DOHH2 (cell line): ENCODE data around the gene KIRREL3.

ENCODE experiments used
- EZH2phosphoT487 ChIP-seq: fragments of 200-600 bp; sonication (generic); IDR thresholded peaks from 2 replicates; pipeline ENCODE4 v1.6.1; 2017; ENCODE audit warnings: borderline replicate concordance, mild to moderate bottlenecking, antibody characterized with exemption, low read length, moderate library complexity, mixed read lengths
- TF ChIP-seq, protein P1 (sequence below): fragments of 200-600 bp; sonication (generic); IDR thresholded peaks from one replicate; pipeline ENCODE4 v1.5.1; 2014; ENCODE audit warnings: antibody characterized with exemption, mild to moderate bottlenecking, low read depth, low read length; ENCODE audit not compliant: poor library complexity, severe bottlenecking

DNA sequence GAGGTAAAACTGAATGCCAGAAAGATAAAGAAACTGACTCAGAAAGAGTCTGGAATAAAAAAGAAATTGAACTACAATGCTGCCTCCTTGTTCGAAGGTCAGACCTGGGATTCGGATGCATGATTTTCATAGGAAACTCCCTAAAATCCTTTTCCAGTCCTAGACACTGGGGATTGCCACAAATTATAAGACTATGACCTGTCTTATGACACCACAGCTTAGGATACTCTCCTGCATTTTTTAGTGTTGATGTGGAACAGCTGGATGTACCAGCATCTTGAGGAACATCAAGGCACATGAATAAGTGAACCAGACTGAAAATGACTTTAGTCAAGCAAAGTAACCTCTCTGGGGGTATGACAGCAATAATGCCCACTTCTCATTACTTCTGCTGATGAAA is 9.0 kb downstream of the KIRREL3 start:
- TF ChIP-seq, protein P1, sequence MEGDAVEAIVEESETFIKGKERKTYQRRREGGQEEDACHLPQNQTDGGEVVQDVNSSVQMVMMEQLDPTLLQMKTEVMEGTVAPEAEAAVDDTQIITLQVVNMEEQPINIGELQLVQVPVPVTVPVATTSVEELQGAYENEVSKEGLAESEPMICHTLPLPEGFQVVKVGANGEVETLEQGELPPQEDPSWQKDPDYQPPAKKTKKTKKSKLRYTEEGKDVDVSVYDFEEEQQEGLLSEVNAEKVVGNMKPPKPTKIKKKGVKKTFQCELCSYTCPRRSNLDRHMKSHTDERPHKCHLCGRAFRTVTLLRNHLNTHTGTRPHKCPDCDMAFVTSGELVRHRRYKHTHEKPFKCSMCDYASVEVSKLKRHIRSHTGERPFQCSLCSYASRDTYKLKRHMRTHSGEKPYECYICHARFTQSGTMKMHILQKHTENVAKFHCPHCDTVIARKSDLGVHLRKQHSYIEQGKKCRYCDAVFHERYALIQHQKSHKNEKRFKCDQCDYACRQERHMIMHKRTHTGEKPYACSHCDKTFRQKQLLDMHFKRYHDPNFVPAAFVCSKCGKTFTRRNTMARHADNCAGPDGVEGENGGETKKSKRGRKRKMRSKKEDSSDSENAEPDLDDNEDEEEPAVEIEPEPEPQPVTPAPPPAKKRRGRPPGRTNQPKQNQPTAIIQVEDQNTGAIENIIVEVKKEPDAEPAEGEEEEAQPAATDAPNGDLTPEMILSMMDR, result no peak
- no peak for TF ChIP-seq EZH2phosphoT487
